Erythroblast (primary cell): ENCODE results near the gene SZT2.

Source experiments
- GATA1 ChIP-seq: IDR thresholded peaks from 2 replicates; pipeline ENCODE4 v1.6.1; 2011; ENCODE audit warnings: low read depth, mild to moderate bottlenecking, control low read depth, low read length, moderate library complexity
- POLR2A ChIP-seq: IDR thresholded peaks from 2 replicates; pipeline ENCODE4 v1.6.1; 2011; ENCODE audit warnings: mild to moderate bottlenecking, low read length

- no peak for TF ChIP-seq POLR2A
- no peak for TF ChIP-seq GATA1
Measured at GRCh38 chr1:43432907-43433306, 43.2 kb downstream of the SZT2 start.
